ENCODE data around the gene ITGB5.
A peak's percentile ranks its signal among the peaks of the same experiment; 100 is the strongest.

The ITGB5 gene, protein sequence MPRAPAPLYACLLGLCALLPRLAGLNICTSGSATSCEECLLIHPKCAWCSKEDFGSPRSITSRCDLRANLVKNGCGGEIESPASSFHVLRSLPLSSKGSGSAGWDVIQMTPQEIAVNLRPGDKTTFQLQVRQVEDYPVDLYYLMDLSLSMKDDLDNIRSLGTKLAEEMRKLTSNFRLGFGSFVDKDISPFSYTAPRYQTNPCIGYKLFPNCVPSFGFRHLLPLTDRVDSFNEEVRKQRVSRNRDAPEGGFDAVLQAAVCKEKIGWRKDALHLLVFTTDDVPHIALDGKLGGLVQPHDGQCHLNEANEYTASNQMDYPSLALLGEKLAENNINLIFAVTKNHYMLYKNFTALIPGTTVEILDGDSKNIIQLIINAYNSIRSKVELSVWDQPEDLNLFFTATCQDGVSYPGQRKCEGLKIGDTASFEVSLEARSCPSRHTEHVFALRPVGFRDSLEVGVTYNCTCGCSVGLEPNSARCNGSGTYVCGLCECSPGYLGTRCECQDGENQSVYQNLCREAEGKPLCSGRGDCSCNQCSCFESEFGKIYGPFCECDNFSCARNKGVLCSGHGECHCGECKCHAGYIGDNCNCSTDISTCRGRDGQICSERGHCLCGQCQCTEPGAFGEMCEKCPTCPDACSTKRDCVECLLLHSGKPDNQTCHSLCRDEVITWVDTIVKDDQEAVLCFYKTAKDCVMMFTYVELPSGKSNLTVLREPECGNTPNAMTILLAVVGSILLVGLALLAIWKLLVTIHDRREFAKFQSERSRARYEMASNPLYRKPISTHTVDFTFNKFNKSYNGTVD

DNA sequence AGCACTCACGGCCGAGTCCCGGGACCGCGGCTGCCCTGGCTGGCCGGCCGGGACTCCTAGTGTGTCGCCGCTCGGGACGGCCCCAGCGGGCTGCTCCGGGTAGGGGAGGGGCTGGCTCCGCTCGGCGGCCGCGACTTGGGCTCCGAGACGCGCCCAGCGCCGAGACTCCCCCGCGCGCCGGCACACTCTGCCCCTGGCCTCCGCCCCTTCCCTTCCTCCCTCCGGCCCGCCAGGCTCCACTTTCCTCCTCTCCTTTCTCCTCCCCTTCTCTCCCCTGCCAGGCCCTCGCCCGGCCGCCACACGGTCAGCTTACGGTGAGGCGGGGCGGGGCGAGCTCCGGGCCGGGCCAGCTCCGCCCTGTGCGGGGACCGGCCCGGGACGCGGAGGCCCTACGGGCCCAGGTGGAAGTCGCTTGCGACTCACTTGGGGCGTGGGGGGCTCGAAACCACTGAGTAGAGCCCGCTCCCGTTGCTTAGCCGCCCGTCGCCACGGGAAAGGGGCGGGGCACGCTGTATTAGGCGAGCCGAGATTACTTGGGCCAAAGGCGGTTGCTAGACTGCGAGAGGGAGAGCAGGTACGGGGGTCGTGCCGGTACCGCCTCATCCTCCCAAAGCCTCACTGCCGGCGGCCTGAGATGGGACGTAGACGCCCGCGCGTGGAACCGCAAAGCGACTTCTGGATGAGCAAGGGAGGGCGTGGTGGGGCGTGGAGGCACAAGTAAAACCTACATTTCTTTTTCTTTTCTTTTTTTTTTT, at the start of gene ITGB5:
ITGB5 (minus strand) TSS at position 189 of the 755 bp plus-strand sequence. CDS start 365 bp downstream, outside the sequence.
- no peak for DNase-seq

DNA sequence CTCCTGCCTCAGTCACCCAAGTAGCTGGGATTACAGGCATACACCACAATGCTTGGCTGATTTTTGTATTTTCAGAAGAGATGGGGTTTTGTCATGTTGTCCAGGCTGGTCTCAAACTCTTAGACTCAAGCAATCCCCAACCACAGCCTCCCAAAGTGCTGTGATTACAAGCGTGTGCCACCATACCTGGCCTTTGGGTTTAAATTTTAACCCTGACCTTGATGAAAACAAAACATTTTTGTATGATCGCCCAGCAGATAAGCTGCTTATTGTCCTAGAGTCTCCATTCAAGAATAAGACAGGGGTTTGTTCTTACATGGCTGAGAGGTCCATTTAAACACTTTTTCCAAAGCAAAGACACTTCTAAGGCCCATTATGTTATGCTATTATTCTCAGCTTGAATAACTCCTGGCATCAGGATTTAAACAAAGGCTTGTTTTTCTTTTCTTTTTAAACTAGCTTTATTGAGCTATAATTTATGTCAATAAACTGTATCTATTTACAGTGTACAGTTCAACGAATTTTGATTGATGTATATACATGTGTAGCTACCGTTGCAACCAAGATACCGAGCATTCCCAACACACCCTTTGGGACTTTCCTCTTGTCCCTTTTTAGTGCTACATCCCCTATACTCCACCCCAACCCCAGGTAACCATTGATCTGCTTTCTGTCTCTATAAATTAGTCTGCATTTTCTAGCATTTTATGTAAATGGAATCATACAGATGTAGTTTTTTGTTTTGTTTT, 48.8 kb upstream of the ITGB5 start:
- DNase-seq = no peak

DNA sequence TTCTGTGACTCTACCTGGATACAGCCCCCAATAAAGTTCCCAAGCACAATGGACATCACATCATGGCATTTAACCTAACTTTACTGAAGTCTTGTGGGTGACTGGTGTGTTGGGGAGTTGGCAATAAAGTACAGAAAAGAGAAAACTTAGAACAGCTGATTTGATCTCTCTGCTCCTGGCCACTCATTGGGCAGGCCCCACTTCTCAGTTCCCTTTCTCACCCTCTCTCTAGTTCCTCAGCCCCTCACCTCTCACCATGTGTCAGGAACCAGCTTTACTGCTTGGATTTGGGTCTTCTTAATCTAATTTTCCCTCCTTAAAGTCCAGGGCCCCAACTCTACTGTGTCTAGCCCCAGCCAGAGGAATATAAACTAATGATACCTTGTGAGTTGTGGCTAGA, 48.1 kb upstream of the ITGB5 start:
- DNase-seq = no peak

DNA sequence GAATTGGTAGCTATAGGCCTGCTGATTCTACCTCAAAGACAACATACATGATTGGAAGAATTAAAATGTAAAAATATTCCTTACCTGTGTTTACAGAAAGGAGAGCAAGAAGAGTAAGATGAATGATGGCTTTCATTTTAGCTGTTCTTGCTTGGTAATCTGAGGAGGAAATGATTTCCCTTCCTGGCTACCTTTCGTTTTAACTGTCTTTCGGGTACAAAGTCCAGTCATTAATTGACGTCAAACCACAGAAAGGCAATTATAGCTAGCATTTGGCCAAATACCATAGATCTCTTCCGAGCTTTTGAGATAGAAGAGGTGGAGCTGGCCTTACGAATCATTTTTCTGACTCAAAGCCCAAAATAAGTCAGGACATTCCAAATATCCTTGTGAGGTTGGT, 47.4 kb upstream of the ITGB5 start, which contains the start of gene MUC13:
MUC13 (minus strand) TSS at position 175 of the 400 bp plus-strand sequence; CDS start at position 136, 39 bp downstream.
- no peak for DNase-seq

DNA sequence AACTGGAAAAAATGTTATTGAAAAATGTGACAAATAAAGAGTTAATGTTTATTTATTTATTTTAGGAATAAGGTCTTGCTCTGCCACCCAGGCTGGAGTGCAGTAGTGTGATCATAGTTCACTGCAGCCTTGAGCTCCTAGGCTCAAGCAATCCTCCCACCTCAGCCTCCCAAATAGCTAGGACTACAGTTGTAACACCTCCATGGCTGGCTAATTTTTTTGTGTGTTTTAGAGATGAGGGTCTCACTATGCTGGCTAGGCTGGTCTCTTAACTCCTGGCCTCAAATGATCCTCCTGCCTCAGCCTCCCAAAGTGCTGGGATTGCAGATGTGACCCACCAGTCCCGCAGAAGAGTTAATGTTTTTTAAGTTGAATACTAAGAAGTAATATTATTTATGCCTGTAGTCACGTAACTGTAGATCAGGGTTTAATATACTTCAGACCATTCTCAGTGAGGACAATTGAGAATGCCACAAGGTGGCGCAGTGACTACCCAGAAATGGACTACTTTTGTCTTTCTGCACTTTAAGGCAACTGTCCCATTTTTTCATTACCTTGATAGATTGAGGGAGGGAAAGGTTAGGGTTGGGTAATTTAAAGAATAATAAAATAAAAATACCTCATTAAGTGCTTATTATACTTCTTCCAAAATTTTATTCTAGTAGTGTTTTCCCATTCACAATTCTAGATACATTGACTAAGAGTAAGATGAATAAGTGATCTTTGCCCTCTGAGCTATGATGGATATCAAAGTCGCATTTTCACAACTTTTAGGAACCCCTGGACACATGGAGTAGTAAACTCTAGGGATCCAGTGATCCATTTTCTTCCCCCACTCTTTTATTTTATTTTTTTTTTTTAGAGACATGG, 41.4 kb upstream of the ITGB5 start:
- DNase-seq = peak; percentile 35

DNA sequence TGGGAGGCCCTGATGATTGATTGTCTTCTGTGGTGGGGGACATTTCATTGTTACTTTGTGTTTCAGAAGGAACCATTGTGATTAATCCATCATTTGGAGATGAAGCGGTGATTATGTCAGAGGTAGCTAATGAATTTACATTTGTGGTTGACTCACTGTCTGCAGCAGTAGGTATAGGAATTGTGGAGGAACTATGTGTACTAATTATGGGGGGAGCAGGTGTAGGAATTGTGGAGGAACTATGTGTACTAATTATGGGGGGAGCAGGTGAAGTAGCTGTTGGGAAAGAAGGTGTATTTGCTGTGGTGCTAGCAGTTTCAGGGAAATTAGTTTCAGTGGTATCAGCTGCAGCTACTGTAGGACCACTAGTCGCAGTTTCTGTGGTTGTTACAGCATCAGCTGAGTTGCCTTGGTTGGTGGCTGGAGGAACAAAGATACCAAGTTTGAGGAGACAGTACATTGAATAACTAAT, 40.4 kb upstream of the ITGB5 start:
- DNase-seq = no peak

DNA sequence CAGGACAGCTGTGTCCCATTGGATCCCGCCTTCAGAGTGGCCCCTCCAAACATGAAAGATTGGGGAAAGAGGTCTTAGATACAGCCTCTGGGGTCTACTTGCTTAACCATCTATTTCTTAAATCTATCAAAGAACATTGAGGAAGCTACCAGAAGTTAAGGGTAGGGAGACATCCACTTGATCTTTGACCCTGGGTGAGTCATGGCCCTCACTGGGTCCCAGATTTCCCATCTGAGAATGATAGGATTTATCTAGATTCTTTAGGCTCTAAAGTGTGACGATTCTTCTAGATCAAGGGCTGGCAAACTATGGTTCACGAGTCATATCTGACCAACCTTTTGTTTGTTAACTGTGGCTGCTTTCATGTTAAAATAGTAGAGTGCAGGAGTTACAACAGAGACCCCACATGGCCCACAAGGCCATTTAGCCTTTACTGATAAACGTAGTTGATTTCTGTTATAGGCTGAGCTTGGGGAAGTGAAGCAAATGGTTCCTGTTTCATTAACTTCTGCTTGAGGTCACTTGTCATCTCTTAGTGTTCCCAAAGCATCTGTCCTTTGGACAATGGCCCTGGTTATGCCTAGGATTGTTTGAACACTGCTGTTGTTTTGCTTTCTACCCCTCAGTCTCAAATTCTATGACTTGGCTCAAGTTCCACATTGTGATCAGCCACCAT, 39.4 kb upstream of the ITGB5 start:
- DNase-seq = no peak

DNA sequence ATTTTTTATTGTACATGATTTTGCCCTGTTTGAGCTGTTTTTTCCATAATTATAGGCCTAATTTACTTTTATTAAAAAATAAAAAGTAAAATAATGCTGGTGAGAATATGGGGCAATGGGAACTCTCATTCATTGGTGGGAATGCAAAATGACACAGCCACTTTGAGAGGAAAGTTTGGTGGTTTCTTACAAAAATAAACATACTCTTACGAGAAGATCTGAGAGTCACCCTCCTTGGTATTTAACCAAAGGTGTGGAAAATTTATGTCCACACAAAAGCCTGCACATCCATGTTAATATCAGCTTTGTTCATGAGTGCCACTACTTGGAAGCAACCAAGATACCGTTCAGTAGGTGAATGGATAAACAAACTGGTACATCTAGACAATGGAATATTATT, 37.6 kb upstream of the ITGB5 start:
- no peak for DNase-seq

DNA sequence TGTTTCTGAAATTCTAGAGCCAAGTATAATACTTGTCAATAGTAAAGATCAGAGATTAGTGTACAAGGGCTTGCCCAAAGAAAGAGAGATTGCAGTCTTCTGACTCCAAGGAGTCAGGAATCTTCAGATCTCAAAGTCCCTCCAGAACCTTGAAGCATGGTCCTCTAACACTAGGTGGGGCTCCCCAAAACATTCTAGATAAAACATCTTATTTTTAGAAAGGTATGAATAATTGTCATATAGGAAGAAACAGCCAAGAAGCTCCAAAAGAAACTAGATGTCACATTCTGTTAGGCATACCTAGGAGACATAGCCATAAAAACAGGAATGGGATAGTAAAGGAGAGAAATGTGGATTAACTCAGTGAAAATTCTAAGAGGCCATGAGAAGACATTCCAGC, 36.7 kb upstream of the ITGB5 start:
- DNase-seq = no peak

DNA sequence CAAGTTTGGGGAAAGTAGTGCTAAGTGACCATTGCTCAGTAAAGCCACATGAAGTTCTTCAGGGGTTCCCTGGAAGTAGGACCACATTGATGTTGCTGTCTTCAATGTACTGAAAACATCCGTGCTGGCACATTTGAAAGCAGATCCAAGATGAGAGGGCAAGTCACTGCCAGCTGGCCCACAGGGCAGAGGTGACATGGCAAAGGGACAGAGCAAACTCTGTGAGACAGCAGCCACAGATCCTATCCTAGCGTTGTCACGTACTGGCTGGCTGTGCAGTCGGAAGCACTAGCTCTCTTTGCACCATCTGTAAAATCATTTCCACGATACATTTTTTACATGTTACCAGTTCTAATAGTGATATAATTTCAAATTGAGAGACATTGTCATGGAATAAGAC, 33.6 kb upstream of the ITGB5 start:
- no peak for DNase-seq

DNA sequence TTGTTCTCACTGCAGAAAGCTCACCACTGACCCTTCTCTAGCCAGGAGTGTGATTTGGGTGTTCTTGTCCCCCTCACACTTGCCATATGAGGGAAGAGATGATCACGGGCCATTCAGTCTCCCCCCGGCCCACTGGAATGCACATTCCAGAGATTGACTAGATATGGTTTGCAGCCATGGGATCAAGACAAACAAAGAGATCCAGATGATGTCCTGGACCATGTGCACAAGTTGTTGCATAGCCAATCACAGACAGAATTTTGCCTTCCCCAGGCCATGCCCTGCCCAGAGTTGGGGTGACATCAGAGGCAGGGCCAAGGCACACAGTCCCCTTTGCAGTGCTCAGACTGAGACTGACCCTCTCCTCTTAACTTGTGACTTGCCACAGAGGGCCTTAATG, 32.6 kb upstream of the ITGB5 start:
- DNase-seq = no peak

DNA sequence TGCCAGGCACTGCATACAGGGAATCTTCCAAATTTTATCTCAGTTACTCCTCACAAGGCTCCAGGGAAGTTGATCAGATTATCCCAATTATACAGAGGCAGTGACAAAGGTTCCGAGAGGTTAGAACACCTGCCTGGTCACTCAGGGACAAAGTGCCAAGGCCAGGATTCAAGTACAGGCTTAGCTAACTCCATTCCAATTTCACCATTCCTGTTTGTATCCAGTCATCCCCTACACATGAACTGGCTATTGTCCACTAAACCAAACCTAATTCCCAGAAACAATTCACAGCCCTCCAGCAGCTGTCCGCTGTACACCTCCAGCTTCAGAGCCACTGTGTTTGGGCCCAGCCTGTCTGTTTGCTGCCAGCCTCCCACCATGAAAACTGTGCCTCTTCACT, 31.4 kb upstream of the ITGB5 start:
- no peak for DNase-seq

DNA sequence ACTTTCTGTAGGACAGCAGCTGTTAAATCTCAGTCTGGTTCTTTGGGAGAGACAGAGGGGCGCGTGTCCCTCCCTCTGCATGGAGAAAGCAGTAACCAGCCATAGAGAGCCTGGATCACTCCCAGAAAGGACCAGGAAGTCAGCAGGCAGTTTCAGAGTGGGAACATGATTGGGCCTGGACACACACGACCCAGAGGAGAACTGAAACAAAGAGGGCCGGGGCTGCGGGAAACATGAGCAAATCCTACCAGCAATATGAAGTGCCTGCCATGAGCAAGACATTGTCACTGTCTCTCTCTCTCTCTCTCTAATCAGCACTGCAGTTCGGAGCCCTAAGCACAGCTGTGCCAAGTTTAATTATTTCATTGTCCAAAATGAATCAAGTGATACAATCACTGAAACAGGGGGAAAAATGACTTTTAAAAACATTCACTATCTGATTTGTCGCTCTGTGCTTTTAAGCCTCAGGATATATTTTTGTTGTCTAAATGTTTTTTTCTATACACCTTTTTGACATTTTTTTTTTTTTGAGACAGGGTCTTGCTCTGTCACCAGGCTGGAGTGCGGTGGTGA, 29.8 kb upstream of the ITGB5 start:
- no peak for DNase-seq

DNA sequence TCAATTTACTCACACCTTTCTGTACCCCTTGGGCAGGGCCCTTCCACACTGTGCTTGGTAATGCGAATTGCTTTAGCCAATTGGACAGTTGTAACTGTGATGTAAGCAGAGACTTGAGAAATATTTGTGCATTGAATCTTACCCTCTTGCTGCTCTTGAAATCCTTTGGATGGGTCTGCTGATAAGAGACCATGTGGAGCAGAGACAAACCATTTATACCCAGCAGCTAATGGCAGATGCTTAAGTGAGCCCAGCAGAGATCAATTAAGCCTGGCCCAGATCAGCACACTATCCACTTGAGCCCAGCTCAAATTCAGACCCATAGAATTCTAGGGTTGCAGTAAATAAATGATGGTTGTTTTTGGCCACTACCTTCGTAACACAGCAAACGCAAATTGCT, 28.1 kb upstream of the ITGB5 start:
- DNase-seq = no peak

DNA sequence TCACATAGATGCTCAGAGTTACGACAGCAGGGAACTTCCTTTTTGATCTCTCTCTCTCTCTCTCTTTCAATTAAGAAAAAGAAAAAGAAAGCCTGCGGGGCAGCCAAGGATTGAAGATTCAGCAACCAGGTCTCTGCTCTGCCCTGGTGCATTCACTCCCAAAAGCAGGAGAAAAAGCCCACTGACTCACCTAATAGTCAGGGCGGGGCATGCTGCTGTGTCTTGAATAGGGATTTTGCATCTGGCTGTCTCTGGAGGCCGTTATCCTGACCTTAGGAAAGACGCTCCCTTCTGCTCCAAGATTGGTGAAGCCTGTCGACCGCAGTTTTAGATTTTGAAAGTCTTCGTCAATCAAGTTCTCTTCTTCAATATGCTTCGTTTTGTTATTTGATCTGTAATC, 20.8 kb upstream of the ITGB5 start:
- no peak for DNase-seq

DNA sequence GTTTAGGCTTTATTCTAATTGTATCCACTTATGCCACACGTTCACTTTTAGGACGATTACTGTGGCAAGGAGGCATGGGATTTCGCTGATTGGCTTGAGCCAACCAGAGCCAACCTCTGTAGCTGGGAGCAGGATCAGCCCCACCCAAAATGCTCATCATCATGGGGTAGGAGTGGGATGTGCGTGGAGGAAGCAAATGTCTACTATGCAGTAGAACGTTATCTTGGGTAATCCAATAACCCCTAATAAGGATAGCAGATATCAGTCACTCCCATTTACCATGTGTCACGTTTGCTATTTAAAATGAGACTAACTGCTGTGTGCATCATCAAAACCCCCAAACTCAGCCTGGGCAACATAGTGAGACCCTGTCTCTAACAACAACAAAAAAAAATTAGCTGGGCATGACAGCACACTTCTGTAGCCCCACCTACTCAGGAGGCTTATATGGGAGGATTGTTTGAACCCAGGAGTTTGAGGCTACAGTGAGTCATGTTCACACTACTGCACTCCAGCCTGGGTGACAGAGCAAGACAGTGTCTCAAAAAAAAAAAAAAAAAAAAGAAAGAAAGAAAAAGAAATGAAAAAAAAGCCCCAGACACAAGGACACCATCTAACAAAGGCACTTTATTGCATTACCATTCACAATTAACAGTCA, 17.8 kb upstream of the ITGB5 start:
- no peak for DNase-seq

DNA sequence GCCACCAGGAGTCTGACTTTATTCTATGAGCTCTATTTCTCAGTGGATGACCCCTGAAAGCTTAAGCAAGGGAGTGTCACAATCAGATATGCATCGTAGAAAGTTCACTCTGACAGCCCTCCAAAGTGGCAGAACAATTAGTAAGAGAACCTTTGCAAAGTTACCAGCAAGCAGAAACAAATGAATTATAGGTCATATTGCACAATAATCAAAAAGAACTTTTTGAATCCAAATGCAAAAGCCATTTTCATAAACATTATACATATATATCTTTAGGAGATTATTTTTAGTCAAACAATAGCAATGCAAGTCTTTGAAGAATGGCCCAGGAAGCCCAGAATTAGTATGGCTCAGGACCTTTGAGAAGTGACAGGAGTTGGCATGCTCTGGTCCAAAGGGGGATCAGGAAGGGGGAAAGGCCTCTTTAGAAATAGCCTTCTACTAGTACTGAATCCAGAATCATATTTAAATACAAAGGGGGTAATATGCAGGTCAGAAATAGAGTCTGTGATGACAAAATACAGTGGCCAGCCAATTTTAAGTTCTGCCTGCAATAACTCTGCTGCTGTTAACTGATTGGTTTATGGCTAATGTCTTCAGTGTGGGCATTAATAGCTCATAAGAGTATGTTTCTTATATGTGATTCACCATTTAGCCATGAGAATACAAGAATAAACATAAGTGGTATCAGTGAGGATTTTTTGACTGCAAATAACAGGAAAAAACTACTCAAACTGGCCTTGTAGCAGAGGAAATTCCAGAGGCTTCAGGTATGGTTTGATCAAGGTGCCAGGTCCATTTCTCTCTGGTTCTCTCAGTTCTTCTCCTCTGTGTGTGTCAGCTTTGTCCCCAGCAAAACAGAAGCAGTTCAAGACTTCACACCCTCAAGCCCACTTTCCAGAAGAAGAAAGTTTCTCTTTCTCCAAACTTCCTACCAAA, 17.0 kb upstream of the ITGB5 start:
- no peak for DNase-seq

DNA sequence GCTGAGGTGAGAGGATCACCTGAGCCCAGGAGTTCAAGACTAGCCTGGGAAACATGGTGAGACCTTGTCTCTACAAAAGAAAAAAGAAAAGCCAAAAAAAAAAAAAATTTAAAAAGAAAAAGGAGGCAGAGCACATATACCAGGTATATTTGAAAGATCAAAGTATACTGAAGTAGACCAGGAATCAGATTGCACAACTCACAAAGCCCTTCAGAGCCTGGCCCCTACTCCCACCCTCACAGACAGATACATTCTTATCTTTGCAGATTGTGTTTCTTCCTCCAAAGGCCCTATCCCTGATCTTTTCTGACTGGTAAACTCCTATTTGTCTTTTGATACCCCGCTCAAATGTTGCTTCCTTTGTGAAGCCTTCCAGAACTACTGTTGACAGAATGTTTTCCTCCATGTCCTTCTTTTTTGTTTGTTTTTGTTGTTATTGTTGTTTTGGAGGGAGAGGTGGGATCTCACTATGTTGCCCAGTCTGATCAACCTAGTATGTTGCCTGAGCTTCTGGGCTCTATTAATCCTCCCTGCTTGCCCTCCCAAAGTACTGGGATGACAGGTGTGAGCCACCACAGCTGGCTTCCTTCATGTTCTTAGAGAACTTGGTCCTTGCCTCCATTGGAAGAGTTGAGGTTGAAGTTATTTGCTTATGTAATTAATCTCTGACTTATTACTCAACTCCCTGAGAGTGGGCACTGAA, 9.8 kb upstream of the ITGB5 start:
- DNase-seq = no peak

Data from KG1 (cell line).